ENCODE measurements around the gene TMEM186. TPM values are rescaled to one million over a fixed set of nuclear protein-coding genes. Genes with fewer than 3 reads are reported as not detected.

The TMEM186 gene
- total RNA-seq, 6 experiments from 2014 or later, result 5.0 to 9.4 (median 6.9) TPM

DNA sequence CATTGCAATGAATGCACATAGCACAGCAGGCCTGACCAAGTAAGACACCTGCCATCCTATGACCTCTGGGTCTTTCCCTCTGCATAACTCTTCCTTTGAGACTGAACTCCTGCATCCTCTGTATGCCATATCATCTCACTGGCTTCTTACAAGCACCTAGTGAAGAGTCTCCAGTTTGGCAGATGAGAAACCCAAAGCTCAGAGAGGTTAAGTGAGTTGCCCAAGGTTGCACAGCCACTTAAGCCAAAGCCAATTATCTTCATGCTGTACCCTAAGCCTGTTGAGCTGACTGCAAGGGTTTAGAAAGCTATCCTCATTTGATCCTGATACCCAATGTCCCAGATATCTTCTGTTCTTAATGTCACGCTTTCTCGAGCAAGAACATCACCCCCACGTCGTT, 35.2 kb downstream of the TMEM186 start:
- Histone ChIP-seq H3K36me3 (peaks cover 0 to 62% (median 24%) of the 10 kb centered on the region in 4 donors), H3K27ac (no peak overlapping the region), H3K27me3 (no peaks in the 10 kb centered on the region), H3K4me1 (no peaks in the 10 kb centered on the region), H3K4me3 (no peak overlapping the region), H3K9me3 (no peaks in the 10 kb centered on the region)
- no peak for TF ChIP-seq POLR2A (IDR thresholded peaks at IDR 0.05)
- TF ChIP-seq, protein P1, sequence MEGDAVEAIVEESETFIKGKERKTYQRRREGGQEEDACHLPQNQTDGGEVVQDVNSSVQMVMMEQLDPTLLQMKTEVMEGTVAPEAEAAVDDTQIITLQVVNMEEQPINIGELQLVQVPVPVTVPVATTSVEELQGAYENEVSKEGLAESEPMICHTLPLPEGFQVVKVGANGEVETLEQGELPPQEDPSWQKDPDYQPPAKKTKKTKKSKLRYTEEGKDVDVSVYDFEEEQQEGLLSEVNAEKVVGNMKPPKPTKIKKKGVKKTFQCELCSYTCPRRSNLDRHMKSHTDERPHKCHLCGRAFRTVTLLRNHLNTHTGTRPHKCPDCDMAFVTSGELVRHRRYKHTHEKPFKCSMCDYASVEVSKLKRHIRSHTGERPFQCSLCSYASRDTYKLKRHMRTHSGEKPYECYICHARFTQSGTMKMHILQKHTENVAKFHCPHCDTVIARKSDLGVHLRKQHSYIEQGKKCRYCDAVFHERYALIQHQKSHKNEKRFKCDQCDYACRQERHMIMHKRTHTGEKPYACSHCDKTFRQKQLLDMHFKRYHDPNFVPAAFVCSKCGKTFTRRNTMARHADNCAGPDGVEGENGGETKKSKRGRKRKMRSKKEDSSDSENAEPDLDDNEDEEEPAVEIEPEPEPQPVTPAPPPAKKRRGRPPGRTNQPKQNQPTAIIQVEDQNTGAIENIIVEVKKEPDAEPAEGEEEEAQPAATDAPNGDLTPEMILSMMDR (IDR thresholded peaks at IDR 0.05), result no peak
- ATAC-seq (no peak), DNase-seq (no peak)
- intact Hi-C loops (cut with DNase I), result no loop called here
- WGBS (ENCODE audit: insufficient coverage, low coverage, low lambda C conversion rate, missing lambda C conversion rate), result 82% methylated on average over 3 of the region's 4 CpGs

DNA sequence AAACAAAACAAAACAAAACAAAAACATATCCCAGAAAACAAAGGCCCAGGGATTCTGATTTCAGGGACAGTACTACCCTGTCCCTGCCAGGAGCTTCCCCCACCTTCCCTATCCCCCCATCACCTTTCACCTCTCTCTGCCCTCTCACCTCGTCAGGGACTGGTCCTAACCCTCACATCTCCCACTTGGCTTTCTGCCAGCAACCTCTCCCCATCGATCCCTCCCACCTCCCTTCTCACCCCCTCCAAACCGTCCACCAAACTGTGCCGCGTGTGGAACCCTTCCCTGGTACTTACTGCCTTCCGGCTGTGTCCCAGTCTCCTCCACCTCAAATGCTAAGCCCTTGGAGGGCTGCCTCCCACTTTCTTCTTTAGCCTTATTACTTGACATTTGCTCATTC, 36.4 kb downstream of the TMEM186 start:
- Histone ChIP-seq H3K27me3 (no peaks in the 10 kb centered on the region), H3K36me3 (peaks cover 0 to 53% (median 21%) of the 10 kb centered on the region in 4 donors), H3K9me3 (no peaks in the 10 kb centered on the region), H3K27ac (no peak overlapping the region), H3K4me3 (no peak overlapping the region), H3K4me1 (no peaks in the 10 kb centered on the region)
- DNase-seq (no peak), ATAC-seq (peak in 1 of 4 donors; percentile 14)
- intact Hi-C loops (cut with DNase I), result no loop called here
- no peak for TF ChIP-seq POLR2A (IDR thresholded peaks at IDR 0.05)
- TF ChIP-seq, protein P1 (IDR thresholded peaks at IDR 0.05), result no peak
- WGBS (ENCODE audit: insufficient coverage, low coverage, low lambda C conversion rate, missing lambda C conversion rate), result 71% methylated on average over 5 of the region's 6 CpGs

DNA sequence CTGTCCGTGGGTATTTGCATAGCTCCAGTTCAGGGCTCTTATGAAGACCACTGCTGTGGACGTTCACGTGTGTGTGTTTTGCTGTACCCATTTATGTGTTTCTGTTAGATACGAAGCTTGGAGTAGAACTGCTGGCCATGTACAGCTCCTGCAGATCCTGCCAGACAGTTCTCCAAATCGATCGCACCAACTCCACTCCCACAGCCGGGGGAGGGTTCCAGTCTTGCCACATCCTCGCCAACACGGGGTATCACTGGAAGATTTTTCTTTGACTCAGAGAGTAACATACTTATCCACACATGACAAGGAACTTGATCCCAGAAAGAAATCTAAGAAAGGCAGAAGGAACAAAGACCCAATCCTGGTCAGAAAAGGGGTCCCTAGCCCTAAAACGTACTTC, 37.4 kb downstream of the TMEM186 start:
- Histone ChIP-seq H3K4me1 (no peaks in the 10 kb centered on the region), H3K27ac (no peak overlapping the region), H3K9me3 (no peaks in the 10 kb centered on the region), H3K4me3 (no peak overlapping the region), H3K36me3 (peaks cover 0 to 47% (median 22%) of the 10 kb centered on the region in 4 donors), H3K27me3 (no peaks in the 10 kb centered on the region)
- TF ChIP-seq, protein P1 (IDR thresholded peaks at IDR 0.05), result no peak
- no peak for TF ChIP-seq POLR2A (IDR thresholded peaks at IDR 0.05)
- ATAC-seq (peak in 1 of 4 donors; percentile 8), DNase-seq (no peak)
- 52% methylated on average over 2 of the region's 10 CpGs for WGBS (ENCODE audit: insufficient coverage, low coverage, low lambda C conversion rate, missing lambda C conversion rate)
- intact Hi-C loops (cut with DNase I), result no loop called here

DNA sequence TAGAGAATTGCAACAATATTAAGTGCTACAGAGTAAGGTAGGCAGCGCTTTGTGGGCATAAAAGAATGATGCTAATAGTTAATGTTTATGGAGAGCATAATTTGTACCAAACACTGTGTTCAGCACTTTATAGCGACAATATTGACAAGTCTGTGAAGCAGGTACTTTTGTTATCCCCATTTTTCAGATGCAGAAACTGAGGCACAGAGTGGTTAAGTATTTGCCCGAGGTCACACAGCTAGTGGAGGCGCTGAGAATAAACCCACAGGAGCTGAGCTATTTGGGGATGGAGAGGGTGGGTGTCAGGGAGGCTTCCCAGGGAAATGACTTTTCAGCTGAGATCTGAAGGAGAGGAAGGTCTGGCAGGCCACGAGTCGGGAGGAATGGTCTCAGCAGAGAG, 39.4 kb downstream of the TMEM186 start:
- Histone ChIP-seq H3K4me1 (no peaks in the 10 kb centered on the region), H3K4me3 (no peak overlapping the region), H3K9me3 (no peaks in the 10 kb centered on the region), H3K36me3 (peaks cover 0 to 42% (median 22%) of the 10 kb centered on the region in 4 donors), H3K27ac (no peak overlapping the region), H3K27me3 (no peaks in the 10 kb centered on the region)
- DNase-seq, result no peak
- 95% methylated on average over 5 of the region's 6 CpGs for WGBS (ENCODE audit: insufficient coverage, low coverage, low lambda C conversion rate, missing lambda C conversion rate)
- ATAC-seq, result no peak
- intact Hi-C loops (cut with DNase I), result no loop called here
- TF ChIP-seq, protein P1 (IDR thresholded peaks at IDR 0.05), result no peak
- TF ChIP-seq POLR2A (IDR thresholded peaks at IDR 0.05), result no peak

DNA sequence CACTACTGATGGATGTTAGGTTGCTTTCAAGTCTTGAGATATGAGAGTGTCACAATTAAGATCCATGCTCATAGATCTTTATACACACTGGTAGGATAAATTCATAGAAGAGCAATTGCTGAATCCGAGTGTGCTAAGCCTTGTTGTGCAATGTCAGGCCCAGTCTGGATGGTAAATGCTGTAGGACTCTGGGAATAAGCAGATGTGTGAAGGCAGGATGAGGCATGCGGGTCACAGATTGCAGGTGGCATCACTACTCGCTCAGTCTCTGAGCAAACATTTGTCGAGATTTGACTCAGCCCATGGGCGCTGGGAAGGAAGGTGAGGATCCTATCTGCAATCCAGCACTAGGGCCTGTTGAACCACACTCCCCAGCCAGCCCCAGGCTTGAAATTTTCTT, 40.7 kb downstream of the TMEM186 start:
- DNase-seq (no peak), ATAC-seq (no peak)
- Histone ChIP-seq H3K9me3 (no peaks in the 10 kb centered on the region), H3K27me3 (no peaks in the 10 kb centered on the region), H3K27ac (no peak overlapping the region), H3K4me3 (no peak overlapping the region), H3K36me3 (peaks cover 0 to 52% (median 26%) of the 10 kb centered on the region in 4 donors), H3K4me1 (no peaks in the 10 kb centered on the region)
- intact Hi-C loops (cut with DNase I), result no loop called here
- TF ChIP-seq POLR2A (IDR thresholded peaks at IDR 0.05), result no peak
- TF ChIP-seq, protein P1 (IDR thresholded peaks at IDR 0.05), result no peak
- WGBS (ENCODE audit: insufficient coverage, low coverage, low lambda C conversion rate, missing lambda C conversion rate), result 77% methylated on average over 4 of the region's 5 CpGs
